Islet of Langerhans (tissue), 1 donor: Measurements from ENCODE around the gene GPR146.

Experiments
- FAIRE-seq: peaks from one replicate; lab custom pipeline; 2011; peaks lifted over from hg19 to GRCh38; lab: Jason Lieb, UNC

GPR146 gene

GRCh38 chr7:1095621-1096155, 51.3 kb downstream of the GPR146 start:
- FAIRE-seq: no peak

- no peak for FAIRE-seq
These were observed 52.1 kb downstream of the GPR146 start for GRCh38 chr7:1096156-1097119.

GRCh38 chr7:1097120-1097504, 52.8 kb downstream of the GPR146 start:
- FAIRE-seq: no peak

- FAIRE-seq: no peak
These were observed 54.2 kb downstream of the GPR146 start for GRCh38 chr7:1098243-1099153.

GRCh38 chr7:1099154-1099542, 54.8 kb downstream of the GPR146 start:
- no peak for FAIRE-seq

DNA sequence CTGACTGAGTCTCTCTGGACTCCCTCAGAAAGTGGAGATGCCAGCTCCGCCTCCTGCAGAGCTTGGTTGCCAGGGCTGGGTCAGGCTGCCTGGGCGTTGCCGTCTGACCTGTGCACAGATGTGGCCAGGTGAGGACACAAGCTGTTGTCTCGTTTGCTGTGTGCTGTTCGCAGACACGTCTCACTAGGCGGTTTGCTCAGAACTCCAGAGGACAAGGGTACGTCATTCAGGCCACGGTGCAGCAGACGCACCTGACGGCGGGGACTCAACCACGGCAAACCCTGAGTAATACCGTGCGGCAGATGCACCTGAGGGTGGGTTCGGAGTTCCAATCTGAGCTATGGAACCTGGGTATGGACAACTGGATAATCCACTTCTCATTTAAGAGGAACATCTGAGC, 55.3 kb downstream of the GPR146 start:
- no peak for FAIRE-seq

GRCh38 chr7:1100386-1100785, 56.0 kb downstream of the GPR146 start:
- no peak for FAIRE-seq

DNA sequence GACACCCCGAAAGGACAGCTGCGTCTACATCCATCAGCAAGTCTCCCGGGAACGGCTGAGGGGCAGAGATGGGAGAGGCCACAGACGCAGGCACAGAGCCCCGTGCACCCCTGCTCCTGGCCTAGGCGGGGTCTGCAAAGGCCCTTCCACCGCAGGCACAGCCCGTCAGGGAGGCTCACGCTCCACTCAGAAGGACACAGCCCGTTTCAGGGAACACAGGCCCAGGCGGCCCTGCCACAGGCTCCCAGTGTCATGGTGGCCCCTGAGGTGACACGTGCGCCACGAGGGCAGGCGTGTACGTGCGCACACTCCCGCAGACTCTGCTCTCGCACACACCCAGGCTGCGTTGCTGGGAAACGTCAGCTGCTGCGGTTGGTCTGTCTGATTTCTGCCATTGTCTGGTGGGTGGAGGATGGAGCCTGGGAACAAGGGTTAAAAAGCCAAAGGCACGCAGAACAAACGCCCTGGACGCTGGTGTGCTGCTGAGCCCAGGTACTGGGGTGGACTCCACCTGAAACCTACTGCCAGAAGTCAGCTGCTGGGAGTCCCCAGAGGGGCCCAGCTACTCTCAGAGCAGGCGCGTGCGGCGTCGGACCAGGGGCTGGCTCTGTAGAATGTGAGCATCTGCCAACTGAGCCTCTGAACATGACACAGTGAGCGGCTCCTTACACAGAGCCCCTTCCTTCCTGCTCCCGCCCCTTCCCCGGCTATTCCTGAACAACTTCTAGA, 56.7 kb downstream of the GPR146 start:
- FAIRE-seq: no peak

- FAIRE-seq: no peak
These were observed 57.5 kb downstream of the GPR146 start for GRCh38 chr7:1101563-1102431.

DNA sequence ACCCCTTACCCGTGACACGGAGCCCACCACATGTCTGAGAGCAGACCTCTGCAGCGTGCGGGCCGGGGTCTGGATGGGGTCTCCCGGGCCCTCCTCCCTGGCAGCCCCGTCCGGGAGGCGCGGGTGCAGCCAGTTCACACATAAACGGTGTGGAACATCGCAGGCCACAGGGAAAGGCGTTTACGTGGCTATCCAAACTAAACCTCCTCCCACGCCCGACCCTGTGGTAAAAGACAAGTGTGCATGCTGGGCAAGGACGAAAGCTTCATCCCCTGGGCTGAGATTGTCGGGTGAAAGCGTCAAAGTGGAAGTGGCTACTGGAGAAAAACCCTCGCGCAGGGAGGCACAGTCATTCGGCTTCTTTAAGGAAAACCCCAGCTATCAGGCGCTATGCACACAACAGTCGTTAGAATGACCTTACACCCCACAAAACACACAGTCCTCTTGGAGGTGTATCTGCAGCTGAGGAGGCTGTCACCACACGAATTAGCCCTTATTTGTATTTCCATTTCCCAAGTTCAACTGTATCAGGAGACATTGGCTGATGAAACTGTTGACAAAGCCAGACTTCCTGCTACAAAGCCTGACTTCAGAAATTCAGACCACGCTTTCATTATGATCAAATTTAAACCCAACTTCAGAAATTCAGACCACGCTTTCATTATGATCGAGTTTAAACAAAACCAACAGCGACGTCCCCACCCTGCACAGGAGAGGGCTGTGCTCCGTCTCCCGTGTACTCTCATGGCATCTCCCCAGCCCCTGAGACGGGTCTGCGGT, 58.9 kb downstream of the GPR146 start:
- FAIRE-seq: no peak

GRCh38 chr7:1103789-1104515, 59.6 kb downstream of the GPR146 start:
- no peak for FAIRE-seq

- no peak for FAIRE-seq
These were observed 60.3 kb downstream of the GPR146 start for GRCh38 chr7:1104516-1105179.

DNA sequence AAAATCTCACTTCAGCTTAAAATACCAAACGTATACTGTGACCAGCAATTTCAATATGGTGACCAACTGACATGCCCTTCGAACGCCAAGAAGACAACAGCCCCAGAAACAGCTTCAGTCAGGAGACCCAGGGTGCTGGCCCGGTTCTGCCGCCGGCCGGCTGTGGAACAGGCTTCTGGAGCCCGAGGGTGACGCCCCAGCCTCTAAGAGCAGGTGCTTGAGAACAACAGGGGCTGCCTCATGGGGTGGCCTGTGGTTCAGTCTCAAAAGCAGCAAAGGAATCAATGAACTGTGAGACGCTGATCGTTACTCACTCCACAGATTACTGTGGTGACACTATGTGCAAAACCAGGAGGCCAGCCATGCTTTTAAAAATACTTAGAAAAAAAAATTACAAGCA, 60.8 kb downstream of the GPR146 start:
- FAIRE-seq: no peak

- FAIRE-seq: no peak
These were observed 61.9 kb downstream of the GPR146 start for GRCh38 chr7:1106063-1106792.

DNA sequence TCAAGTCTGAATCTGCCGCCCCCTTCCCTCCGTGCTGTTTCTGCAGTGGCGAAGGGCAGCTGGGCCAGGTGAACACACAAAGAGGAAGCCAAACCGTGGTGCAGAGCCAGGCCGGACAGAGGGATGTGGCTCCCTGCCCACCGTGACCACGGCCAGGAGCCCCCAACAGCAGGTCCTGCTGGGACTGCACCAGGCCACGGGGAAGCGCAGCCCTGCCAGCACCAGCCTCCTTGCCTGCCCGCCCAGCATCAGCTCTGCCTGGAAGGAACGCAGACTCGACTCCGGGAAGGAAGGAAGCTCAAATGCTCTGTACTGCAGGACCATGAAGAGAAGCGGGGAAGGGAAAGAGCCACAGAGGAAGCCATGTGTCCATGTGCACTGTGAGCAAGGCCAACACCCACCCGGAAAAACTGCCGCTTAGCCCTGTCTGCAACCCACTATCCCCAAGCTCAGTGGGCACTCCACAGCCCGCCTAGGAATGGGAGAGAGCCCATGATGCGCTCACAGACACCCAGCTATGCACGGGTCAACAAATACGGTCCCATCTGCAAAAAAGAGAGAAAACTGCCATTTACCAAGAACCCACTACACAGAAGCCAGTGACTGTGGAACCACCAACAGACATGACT, 62.6 kb downstream of the GPR146 start:
- FAIRE-seq: no peak

DNA sequence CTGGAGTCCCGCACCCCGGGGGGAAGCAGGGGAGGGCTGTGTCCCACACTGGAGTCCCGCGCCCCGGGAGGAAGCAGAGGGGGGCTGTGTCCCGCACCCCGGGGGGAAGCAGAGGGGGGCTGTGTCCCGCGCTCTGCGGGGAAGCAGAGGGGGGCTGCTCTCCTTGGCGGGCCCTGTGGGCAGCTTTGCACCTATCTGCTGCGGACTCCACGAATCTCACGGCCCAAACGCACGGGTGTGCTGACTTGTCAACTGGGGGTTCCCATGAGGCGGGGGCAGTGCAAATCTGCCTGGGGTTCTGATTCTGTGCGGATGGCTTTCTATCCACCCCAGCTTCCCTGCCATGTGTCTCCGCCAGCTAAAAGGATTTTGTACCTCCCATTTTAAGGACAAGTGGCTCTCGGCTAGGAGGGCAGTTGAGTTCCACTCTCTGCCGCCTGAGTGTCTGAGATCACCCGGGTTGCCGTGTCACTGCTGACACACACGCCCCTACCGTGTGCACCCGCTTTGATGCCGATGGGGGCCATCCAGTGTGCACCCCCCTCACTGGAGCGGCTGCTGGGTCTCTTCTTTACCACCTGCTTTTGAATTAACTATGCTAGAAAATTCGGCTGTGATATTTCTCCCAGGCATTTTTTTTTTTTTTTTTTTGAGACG, 64.0 kb downstream of the GPR146 start:
- FAIRE-seq: no peak
